ENCODE measurements around the gene IGSF8.

DNA sequence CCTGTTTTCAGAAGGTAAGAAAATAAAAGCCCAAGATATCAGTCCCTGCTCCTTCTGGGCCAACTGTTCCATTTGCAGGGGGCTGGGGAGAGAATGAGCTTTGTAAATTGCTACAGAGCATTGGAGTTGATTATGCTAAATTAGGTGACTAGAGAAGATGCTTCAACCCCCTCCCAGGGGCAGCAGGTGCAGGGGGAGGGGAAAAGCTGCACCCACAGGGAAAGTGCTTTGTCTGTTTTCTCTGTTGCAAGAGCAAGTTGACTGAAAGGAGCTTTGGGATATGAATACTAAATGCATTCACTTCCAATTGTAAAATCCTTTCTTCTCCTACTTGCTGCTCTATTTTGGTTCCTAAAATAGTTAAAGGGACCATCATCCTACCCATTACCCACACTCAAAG is 50.1 kb downstream of the IGSF8 start:
- TF ChIP-seq CTCF (IDR thresholded peaks at IDR 0.05; ENCODE audit: low read depth, low read length), result no peak
- no peak for TF ChIP-seq EZH2phosphoT487 (IDR thresholded peaks at IDR 0.05; ENCODE audit: low read depth)
